ENCODE data around the gene AMBP. TPM values are rescaled to one million over a fixed set of nuclear protein-coding genes. Genes with fewer than 3 reads are reported as not detected.

Gene AMBP
- total and polyA plus RNA-seq, 2 donors (not counting 1 experiment from before 2014, with no cell fraction given): not detected

- WGBS (ENCODE audit: insufficient coverage): no CpG with 5 or more reads among the region's 3 CpGs
- POLR2A ChIA-PET: no interaction called here
- H3K9ac ChIP-seq (ENCODE audit: low read length): no peak overlapping the region
Measured at GRCh38 chr9:114021578-114021977, 56.5 kb downstream of the AMBP start.

More at GRCh38 chr9:114021578-114021977, 56.5 kb downstream of the AMBP start:
- TF ChIP-seq EZH2 (IDR thresholded peaks at IDR 0.05; ENCODE audit: borderline replicate concordance, insufficient read depth, low read depth, low read length, poor library complexity, severe bottlenecking): no peak
- no peak for TF ChIP-seq CTCF (IDR thresholded peaks at IDR 0.05)
- no peak overlapping the region for H3K27ac Mint-ChIP-seq
- H3K27me3 Mint-ChIP-seq: no peaks in the 10 kb centered on the region
- DNase-seq (no peak), ATAC-seq (ENCODE audit: low read depth) (no peak)
- intact Hi-C loops (cut with micrococcal nuclease): no loop called here
- CTCF ChIA-PET: no interaction called here
- Histone ChIP-seq H3K4me2 (replicated peaks; ENCODE audit: low read depth, low read length, poor library complexity, severe bottlenecking) (no peak overlapping the region), H3K4me3 (ENCODE audit: control extremely low read depth in 1 of 5, extremely low read depth in 1 of 5, insufficient read depth in 1 of 5, low read depth in 2 of 5, low read length in 4 of 5) (no peak overlapping the region), H3K79me2 (ENCODE audit: control insufficient read depth, insufficient read depth, low read length) (no peaks in the 10 kb centered on the region), H3K27ac (ENCODE audit: low read length in 2 of 2) (no peak overlapping the region), H2AFZ (ENCODE audit: insufficient read depth, low read depth, low read length, poor library complexity, severe bottlenecking) (no peak overlapping the region), H4K20me1 (ENCODE audit: control insufficient read depth, insufficient read depth, low read length, poor library complexity, severe bottlenecking) (no peaks in the 10 kb centered on the region), H3K36me3 (replicated peaks in 1 of 2; ENCODE audit: control extremely low read depth in 1 of 2, control insufficient read depth in 1 of 2, extremely low read depth in 1 of 2, insufficient read depth in 2 of 2, low read length in 1 of 2) (no peaks in the 10 kb centered on the region), H3K9me3 (ENCODE audit: control extremely low read depth in 1 of 3, control insufficient read depth in 2 of 3, insufficient read depth in 1 of 3, low read length in 2 of 3) (peaks cover 4 to 7% (median 5%) of the 10 kb centered on the region in 3 donors), H3K4me1 (ENCODE audit: control insufficient read depth in 2 of 2, insufficient read depth in 2 of 2, low read length in 2 of 2) (no peaks in the 10 kb centered on the region), H3K27me3 (replicated peaks in 1 of 4; ENCODE audit: control extremely low read depth in 1 of 4, control insufficient read depth in 3 of 4, insufficient read depth in 4 of 4, low read length in 3 of 4) (no peaks in the 10 kb centered on the region)
- H3K4me3 Mint-ChIP-seq: no peak overlapping the region
- peaks cover 15% of the 10 kb centered on the region for H3K9me3 Mint-ChIP-seq (ENCODE audit: insufficient read depth)
- H3K4me1 Mint-ChIP-seq: no peaks in the 10 kb centered on the region
